Loucy (cell line): ENCODE data around the gene RPF1.
"Not testable (repeated sequence)": the region's sequence is repeated elsewhere in the genome, so short reads cannot be mapped to it uniquely, and the experiment has no call there.

Experiments used
- H2AFZ ChIP-seq: fragments of 200-600 bp; sonication (generic); 2 replicates; pipeline ENCODE4 v1.6.0; 2016; ENCODE audit warnings: antibody characterized with exemption, mild to moderate bottlenecking, low read length, moderate library complexity
- H3F3A ChIP-seq: fragments of 200-600 bp; 2 replicates; pipeline ENCODE4 v1.6.0; 2016; ENCODE audit warnings: antibody characterized with exemption, low read depth, mild to moderate bottlenecking
- H3K27me3 ChIP-seq: fragments of 200-600 bp; sonication (generic); 2 replicates; pipeline ENCODE4 v1.6.1; 2014; ENCODE audit warnings: low read length, mild to moderate bottlenecking; ENCODE audit not compliant: insufficient read depth, poor library complexity, severe bottlenecking
- H3K36me3 ChIP-seq: fragments of 200-600 bp; sonication (generic); 2 replicates; pipeline ENCODE4 v1.6.1; 2016; ENCODE audit warnings: low read length; ENCODE audit not compliant: insufficient read depth
- H3K4me1 ChIP-seq: fragments of 200-600 bp; sonication (generic); 2 replicates; pipeline ENCODE4 v1.5.1; 2014; ENCODE audit warnings: low read length, mild to moderate bottlenecking; ENCODE audit not compliant: insufficient read depth, poor library complexity, severe bottlenecking
- H3K4me2 ChIP-seq: fragments of 200-600 bp; sonication (generic); 2 replicates; pipeline ENCODE4 v1.6.0; 2014; ENCODE audit warnings: antibody characterized with exemption, low read length, low read depth, mild to moderate bottlenecking; ENCODE audit not compliant: poor library complexity, severe bottlenecking
- H3K4me3 ChIP-seq: fragments of 200-600 bp; sonication (generic); 2 replicates; pipeline ENCODE4 v1.5.1; 2014; ENCODE audit warnings: low read length, mild to moderate bottlenecking, mixed read lengths; ENCODE audit not compliant: poor library complexity, severe bottlenecking
- H3K79me2 ChIP-seq: fragments of 200-600 bp; sonication (generic); 2 replicates; pipeline ENCODE4 v1.6.1; 2014; ENCODE audit warnings: low read length; ENCODE audit not compliant: insufficient read depth
- H3K9ac ChIP-seq: fragments of 200-600 bp; sonication (generic); 2 replicates; pipeline ENCODE4 v1.6.0; 2014; ENCODE audit warnings: mild to moderate bottlenecking, low read depth, low read length, moderate library complexity; ENCODE audit not compliant: poor library complexity, severe bottlenecking
- H3K9me2 ChIP-seq: fragments of 200-600 bp; sonication (generic); replicated peaks from 2 replicates; pipeline ENCODE4 v1.6.1; 2016; ENCODE audit warnings: low read depth, low read length, mixed read lengths
- H3K9me3 ChIP-seq: fragments of 200-600 bp; sonication (generic); 2 replicates; pipeline ENCODE4 v1.6.1; 2014; ENCODE audit warnings: mild to moderate bottlenecking, antibody characterized with exemption, low read length, low read depth; ENCODE audit not compliant: insufficient read depth
- H4K20me1 ChIP-seq: fragments of 200-600 bp; sonication (generic); 2 replicates; pipeline ENCODE4 v1.6.0; 2014; ENCODE audit warnings: antibody characterized with exemption, low read length, mild to moderate bottlenecking; ENCODE audit not compliant: insufficient read depth, poor library complexity, severe bottlenecking
- CTCF ChIP-seq: fragments of 200-600 bp; sonication (generic); conservative IDR thresholded peaks from 2 replicates; pipeline ENCODE4 v1.5.1; 2014; ENCODE audit warnings: mild to moderate bottlenecking, antibody characterized with exemption, low read length
- EZH2phosphoT487 ChIP-seq: fragments of 200-600 bp; IDR thresholded peaks from 2 replicates; pipeline ENCODE4 v1.6.1; 2018; ENCODE audit warnings: antibody characterized with exemption, mild to moderate bottlenecking, moderate library complexity, borderline replicate concordance

The RPF1 gene

GRCh38 chr1:84442256-84442655 lies 36.8 kb upstream of the RPF1 start:
- Histone ChIP-seq H3K4me2 (peak overlapping the region; percentile 56), H3K4me3 (peak overlapping the region; percentile 59), H3K36me3 (no peaks in the 10 kb centered on the region), H3K79me2 (no peaks in the 10 kb centered on the region), H3K4me1 (peaks cover 9% of the 10 kb centered on the region), H3K9ac (peak overlapping the region; percentile 17), H3K9me2 (no peaks in the 10 kb centered on the region), H3F3A (no peaks in the 10 kb centered on the region), H4K20me1 (no peaks in the 10 kb centered on the region), H3K27me3 (no peaks in the 10 kb centered on the region), H2AFZ (peak overlapping the region; percentile 86), H3K9me3 (no peaks in the 10 kb centered on the region)
- TF ChIP-seq CTCF: peak; percentile 79
- no peak for TF ChIP-seq EZH2phosphoT487

- H3K36me3 ChIP-seq: not testable (repeated sequence)
Observed at GRCh38 chr1:84442747-84443646, 36.1 kb upstream of the RPF1 start.

GRCh38 chr1:84448704-84449103 lies 30.4 kb upstream of the RPF1 start:
- not testable (repeated sequence) for H2AFZ ChIP-seq, H3K9me3 ChIP-seq, H3K79me2 ChIP-seq

More at GRCh38 chr1:84442747-84443646, 36.1 kb upstream of the RPF1 start:
- peak overlapping the region; percentile 17 for H3K9ac ChIP-seq
- H3K27me3 ChIP-seq, H3K9me3 ChIP-seq, H3F3A ChIP-seq, H4K20me1 ChIP-seq, H3K9me2 ChIP-seq, H3K79me2 ChIP-seq, H3K4me1 ChIP-seq: not testable (repeated sequence)
- peak overlapping the region; percentile 59 for H3K4me3 ChIP-seq
- H3K4me2 ChIP-seq: peak overlapping the region; percentile 56
- H2AFZ ChIP-seq: peak overlapping the region; percentile 86

GRCh38 chr1:84450910-84451309 lies 28.2 kb upstream of the RPF1 start:
- Histone ChIP-seq H3K9ac (no peak overlapping the region), H3K27me3 (peaks cover 41% of the 10 kb centered on the region), H3K79me2 (no peaks in the 10 kb centered on the region), H3K4me3 (no peak overlapping the region), H3K9me2 (no peaks in the 10 kb centered on the region), H4K20me1 (no peaks in the 10 kb centered on the region), H3K4me1 (no peaks in the 10 kb centered on the region), H3K9me3 (no peaks in the 10 kb centered on the region), H3K36me3 (no peaks in the 10 kb centered on the region), H2AFZ (no peak overlapping the region), H3F3A (no peaks in the 10 kb centered on the region), H3K4me2 (no peak overlapping the region)
- no peak for TF ChIP-seq EZH2phosphoT487
- no peak for TF ChIP-seq CTCF

More at GRCh38 chr1:84448704-84449103, 30.4 kb upstream of the RPF1 start:
- not testable (repeated sequence) for H3F3A ChIP-seq, H3K4me3 ChIP-seq, H3K9ac ChIP-seq, H3K9me2 ChIP-seq, H3K36me3 ChIP-seq, H3K4me2 ChIP-seq, H4K20me1 ChIP-seq, H3K4me1 ChIP-seq
- H3K27me3 ChIP-seq: peaks cover 24% of the 10 kb centered on the region
